Measurements from ENCODE around the gene KIF14.
"Not testable (repeated sequence)": the region's sequence is repeated elsewhere in the genome, so short reads cannot be mapped to it uniquely, and the experiment has no call there.

- not testable (repeated sequence) for TF ChIP-seq CTCF (IDR thresholded peaks at IDR 0.05; ENCODE audit: extremely low read depth in 1 of 2, insufficient read depth in 1 of 2, low read depth in 1 of 2, low read length in 2 of 2); POLR2A (IDR thresholded peaks at IDR 0.05; ENCODE audit: low read depth, low read length); MAX (IDR thresholded peaks at IDR 0.05; ENCODE audit: insufficient read depth, insufficient read length); POLR2AphosphoS5 (IDR thresholded peaks at IDR 0.05; ENCODE audit: insufficient read depth, low read depth, low read length); EZH2 (IDR thresholded peaks at IDR 0.05; ENCODE audit: borderline replicate concordance, low read depth, low read length, severe bottlenecking); JUN (IDR thresholded peaks at IDR 0.05; ENCODE audit: borderline replicate concordance, insufficient read depth, insufficient read length, low read depth); GATA2 (IDR thresholded peaks at IDR 0.05; ENCODE audit: insufficient read depth, insufficient read length, low read depth, low read length); FOS (IDR thresholded peaks at IDR 0.05; ENCODE audit: borderline replicate concordance, insufficient read depth, low read length)
Observed at GRCh38 chr1:200552737-200553136, 67.8 kb downstream of the KIF14 start.

All from endothelial cell of umbilical vein (primary cell).